OCI-LY1 (cell line): ENCODE results near the gene EXT2.
A peak's percentile ranks its signal among the peaks of the same experiment; 100 is the strongest.

Source experiments
- H2AFZ ChIP-seq: fragments of 200-600 bp; sonication (generic), shearing (Covaris generic); 2 replicates; pipeline ENCODE4 v1.6.0; 2014; ENCODE audit warnings: antibody characterized with exemption, mild to moderate bottlenecking, low read length
- H3F3A ChIP-seq: fragments of 200-600 bp; sonication (generic), shearing (Covaris generic); 2 replicates; pipeline ENCODE4 v1.6.0; 2014; ENCODE audit warnings: mild to moderate bottlenecking, antibody characterized with exemption, low read length, moderate library complexity; ENCODE audit not compliant: insufficient read depth
- H3K27ac ChIP-seq: fragments of 200-600 bp; sonication (generic); 2 replicates; pipeline ENCODE4 v1.5.1; 2014; ENCODE audit warnings: low read length, mixed run types, mild to moderate bottlenecking, low read depth; ENCODE audit not compliant: poor library complexity, severe bottlenecking
- H3K27me3 ChIP-seq: fragments of 200-600 bp; sonication (generic); 2 replicates; pipeline ENCODE4 v1.6.0; 2014; ENCODE audit warnings: antibody characterized with exemption, mild to moderate bottlenecking, low read length, moderate library complexity; ENCODE audit not compliant: insufficient read depth
- H3K36me3 ChIP-seq: fragments of 200-600 bp; sonication (generic); 2 replicates; pipeline ENCODE4 v1.6.1; 2014; ENCODE audit warnings: mild to moderate bottlenecking, antibody characterized with exemption, low read length, moderate library complexity, mixed read lengths; ENCODE audit not compliant: insufficient read depth
- H3K4me1 ChIP-seq: fragments of 200-600 bp; sonication (generic); 2 replicates; pipeline ENCODE4 v1.5.1; 2014; ENCODE audit warnings: mild to moderate bottlenecking, low read length, moderate library complexity; ENCODE audit not compliant: insufficient read depth, severe bottlenecking
- H3K4me2 ChIP-seq: fragments of 200-600 bp; sonication (generic), shearing (Covaris generic); 2 replicates; pipeline ENCODE4 v1.6.1; 2014; ENCODE audit warnings: low read length
- H3K4me3 ChIP-seq: fragments of 200-600 bp; sonication (generic); 2 replicates; pipeline ENCODE4 v1.5.1; 2014; ENCODE audit warnings: low read length, low read depth, mild to moderate bottlenecking, mixed read lengths; ENCODE audit not compliant: poor library complexity, severe bottlenecking
- H3K79me2 ChIP-seq: fragments of 200-600 bp; shearing (Covaris generic); 2 replicates; pipeline ENCODE4 v1.6.1; 2016; ENCODE audit warnings: mixed run types, low read length, mixed read lengths; ENCODE audit not compliant: insufficient read depth
- H3K9ac ChIP-seq: fragments of 200-600 bp; sonication (generic), shearing (Covaris generic); 2 replicates; pipeline ENCODE4 v1.6.1; 2014; ENCODE audit warnings: mild to moderate bottlenecking, low read length, mixed read lengths
- H3K9me2 ChIP-seq: fragments of 200-600 bp; sonication (generic), shearing (Covaris generic); 2 replicates; pipeline ENCODE4 v1.6.1; 2014; ENCODE audit warnings: low read depth, mild to moderate bottlenecking, low read length, mixed read lengths
- H3K9me3 ChIP-seq: fragments of 200-600 bp; shearing (Covaris generic); 2 replicates; pipeline ENCODE4 v1.6.1; 2014; ENCODE audit warnings: low read length, mixed read lengths
- H4K20me1 ChIP-seq: fragments of 200-600 bp; sonication (generic), shearing (Covaris generic); 2 replicates; pipeline ENCODE4 v1.6.0; 2016; ENCODE audit warnings: mild to moderate bottlenecking, low read length; ENCODE audit not compliant: insufficient read depth
- EZH2 ChIP-seq: fragments of 200-600 bp; sonication (generic), shearing (Covaris generic); IDR thresholded peaks from 2 replicates; pipeline ENCODE4 v1.8.0; 2017; ENCODE audit warnings: borderline replicate concordance, mixed run types, mild to moderate bottlenecking, antibody characterized with exemption, low read length, moderate library complexity, mixed read lengths
- TF ChIP-seq, protein P1 (sequence below): fragments of 200-600 bp; sonication (generic), shearing (Covaris generic); IDR thresholded peaks from 2 replicates; pipeline ENCODE4 v1.5.1; 2017; ENCODE audit warnings: mild to moderate bottlenecking, antibody characterized with exemption, low read length, moderate library complexity, mixed read lengths

EXT2 gene

GRCh38 chr11:44285756-44286155, 190.3 kb downstream of the EXT2 start:
- no peak overlapping the region for H3K4me3 ChIP-seq
- H3F3A ChIP-seq: no peaks in the 10 kb centered on the region
- H3K36me3 ChIP-seq: no peaks in the 10 kb centered on the region
- no peak overlapping the region for H3K9ac ChIP-seq
- H3K4me2 ChIP-seq: no peak overlapping the region
- TF ChIP-seq EZH2: no peak
- TF ChIP-seq, protein P1, sequence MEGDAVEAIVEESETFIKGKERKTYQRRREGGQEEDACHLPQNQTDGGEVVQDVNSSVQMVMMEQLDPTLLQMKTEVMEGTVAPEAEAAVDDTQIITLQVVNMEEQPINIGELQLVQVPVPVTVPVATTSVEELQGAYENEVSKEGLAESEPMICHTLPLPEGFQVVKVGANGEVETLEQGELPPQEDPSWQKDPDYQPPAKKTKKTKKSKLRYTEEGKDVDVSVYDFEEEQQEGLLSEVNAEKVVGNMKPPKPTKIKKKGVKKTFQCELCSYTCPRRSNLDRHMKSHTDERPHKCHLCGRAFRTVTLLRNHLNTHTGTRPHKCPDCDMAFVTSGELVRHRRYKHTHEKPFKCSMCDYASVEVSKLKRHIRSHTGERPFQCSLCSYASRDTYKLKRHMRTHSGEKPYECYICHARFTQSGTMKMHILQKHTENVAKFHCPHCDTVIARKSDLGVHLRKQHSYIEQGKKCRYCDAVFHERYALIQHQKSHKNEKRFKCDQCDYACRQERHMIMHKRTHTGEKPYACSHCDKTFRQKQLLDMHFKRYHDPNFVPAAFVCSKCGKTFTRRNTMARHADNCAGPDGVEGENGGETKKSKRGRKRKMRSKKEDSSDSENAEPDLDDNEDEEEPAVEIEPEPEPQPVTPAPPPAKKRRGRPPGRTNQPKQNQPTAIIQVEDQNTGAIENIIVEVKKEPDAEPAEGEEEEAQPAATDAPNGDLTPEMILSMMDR: no peak
- 0 out of 2 replicates have a peak, but pooled peaks cover 5% of the 10 kb centered on the region for H3K27me3 ChIP-seq
- no peaks in the 10 kb centered on the region for H3K4me1 ChIP-seq
- no peak overlapping the region for H2AFZ ChIP-seq
- H3K27ac ChIP-seq: no peak overlapping the region
- H3K9me2 ChIP-seq: no peaks in the 10 kb centered on the region
- no peaks in the 10 kb centered on the region for H4K20me1 ChIP-seq
- no peaks in the 10 kb centered on the region for H3K79me2 ChIP-seq
- H3K9me3 ChIP-seq: no peaks in the 10 kb centered on the region

GRCh38 chr11:44286268-44286880, 190.9 kb downstream of the EXT2 start:
- Histone ChIP-seq H3K36me3 (no peaks in the 10 kb centered on the region), H3K27me3 (0 out of 2 replicates have a peak, but pooled peaks cover 5% of the 10 kb centered on the region), H2AFZ (no peak overlapping the region), H3K4me1 (no peaks in the 10 kb centered on the region), H3K9me3 (no peaks in the 10 kb centered on the region), H3F3A (no peaks in the 10 kb centered on the region), H3K9me2 (no peaks in the 10 kb centered on the region), H3K4me2 (no peak overlapping the region), H3K4me3 (no peak overlapping the region), H4K20me1 (no peaks in the 10 kb centered on the region), H3K27ac (no peak overlapping the region), H3K9ac (no peak overlapping the region), H3K79me2 (no peaks in the 10 kb centered on the region)
- no peak for TF ChIP-seq EZH2
- TF ChIP-seq, protein P1: peak; percentile 94

- no peaks in the 10 kb centered on the region for H3K9me2 ChIP-seq
- H4K20me1 ChIP-seq: no peaks in the 10 kb centered on the region
- TF ChIP-seq, protein P1: no peak
- no peak for TF ChIP-seq EZH2
- H3K9ac ChIP-seq: no peak overlapping the region
- no peak overlapping the region for H3K4me3 ChIP-seq
- H3K9me3 ChIP-seq: no peaks in the 10 kb centered on the region
- no peak overlapping the region for H3K4me2 ChIP-seq
- no peaks in the 10 kb centered on the region for H3K27me3 ChIP-seq
- no peaks in the 10 kb centered on the region for H3F3A ChIP-seq
- no peaks in the 10 kb centered on the region for H3K36me3 ChIP-seq
- no peak overlapping the region for H2AFZ ChIP-seq
- no peaks in the 10 kb centered on the region for H3K4me1 ChIP-seq
- H3K27ac ChIP-seq: no peak overlapping the region
- H3K79me2 ChIP-seq: no peaks in the 10 kb centered on the region
These were observed 191.4 kb downstream of the EXT2 start for GRCh38 chr11:44286911-44287310.
